WTC11 (cell line): ENCODE measurements around the gene OVCA2. TPM values are rescaled to one million over a fixed set of nuclear protein-coding genes. Genes with fewer than 3 reads are reported as not detected.

Experiments used
- ATAC-seq: fragments of 200-7000 bp; cut with Tn5 transposase; 2 replicates; pipeline ENCODE4 v1.10.0; 2021; ENCODE audit warnings: mild to moderate bottlenecking, moderate library complexity
- CTCF ChIA-PET: fragments of 300-600 bp; sonication (Branson Sonifier 250); formaldehyde crosslinking; loops from one replicate; lab custom pipeline; 2021; ENCODE audit warnings: antibody characterized with exemption; lab: Charles Lee
- POLR2A ChIA-PET: fragments of 350-600 bp; sonication (Branson Sonifier 250); formaldehyde crosslinking; loops from one replicate; lab custom pipeline; 2021; ENCODE audit warnings: antibody characterized with exemption; lab: Charles Lee
- DNase-seq: peaks from one replicate; pipeline ENCODE4 v3.0.0; 2021; ENCODE audit warnings: low spot score
- H3K27ac Mint-ChIP-seq: 2 replicates; pipeline ENCODE4 v1.8.0; 2021; ENCODE audit warnings: mixed read lengths
- H3K27me3 Mint-ChIP-seq: 2 replicates; pipeline ENCODE4 v1.8.0; 2021; ENCODE audit warnings: low read depth, mild to moderate bottlenecking, moderate library complexity, mixed read lengths
- H3K36me3 Mint-ChIP-seq: 2 replicates; pipeline ENCODE4 v1.8.0; 2021; ENCODE audit warnings: mixed read lengths
- H3K4me1 Mint-ChIP-seq: 2 replicates; pipeline ENCODE4 v1.8.0; 2022; ENCODE audit warnings: mixed read lengths
- H3K4me3 Mint-ChIP-seq: 2 replicates; pipeline ENCODE4 v1.8.0; 2021; ENCODE audit warnings: mild to moderate bottlenecking, moderate library complexity, mixed read lengths
- H3K9me3 Mint-ChIP-seq: 2 replicates; pipeline ENCODE4 v1.8.0; 2021; ENCODE audit warnings: mixed read lengths
- FOXP1 ChIP-seq: sonication (generic); formaldehyde crosslinking; IDR thresholded peaks from 2 replicates; pipeline ENCODE4 v1.8.0; 2022; ENCODE audit warnings: missing genetic modification reagents, mild to moderate bottlenecking, moderate library complexity, borderline replicate concordance
- GRHL2 ChIP-seq: fragments of 250-450 bp; sonication (Bioruptor Pico); IDR thresholded peaks from 2 replicates; pipeline ENCODE4 v1.8.0; 2022; ENCODE audit warnings: mild to moderate bottlenecking, moderate library complexity; ENCODE audit not compliant: insufficient replicate concordance, severe bottlenecking
- IRF2 ChIP-seq: sonication (generic); formaldehyde crosslinking; IDR thresholded peaks from 2 replicates; pipeline ENCODE4 v1.8.0; 2022; ENCODE audit warnings: low read depth, missing genetic modification reagents, borderline replicate concordance
- JAZF1 ChIP-seq: fragments of 250-450 bp; sonication (Bioruptor Pico); IDR thresholded peaks from 2 replicates; pipeline ENCODE4 v1.9.0; 2021; ENCODE audit warnings: moderate library complexity, mild to moderate bottlenecking, inconsistent platforms
- NFATC4 ChIP-seq: fragments of 250-450 bp; sonication (Bioruptor Pico); IDR thresholded peaks from 2 replicates; pipeline ENCODE4 v1.9.0; 2021; ENCODE audit warnings: mild to moderate bottlenecking
- NFYB ChIP-seq: sonication (generic); formaldehyde crosslinking; conservative IDR thresholded peaks from 2 replicates; pipeline ENCODE4 v1.8.0; 2022; ENCODE audit warnings: low read depth, missing genetic modification reagents
- NR3C1 ChIP-seq: sonication (generic); formaldehyde crosslinking; conservative IDR thresholded peaks from 2 replicates; pipeline ENCODE4 v1.8.1; 2023; ENCODE audit warnings: low read depth, mild to moderate bottlenecking, missing genetic modification reagents
- SMAD3 ChIP-seq: sonication (generic); formaldehyde crosslinking; IDR thresholded peaks from 2 replicates; pipeline ENCODE4 v1.8.0; 2022; ENCODE audit warnings: missing genetic modification reagents, mild to moderate bottlenecking, borderline replicate concordance
- SMAD4 ChIP-seq: sonication (generic); formaldehyde crosslinking; IDR thresholded peaks from 2 replicates; pipeline ENCODE4 v1.8.0; 2022; ENCODE audit warnings: mild to moderate bottlenecking, missing genetic modification reagents
- TCF7 ChIP-seq: sonication (generic); formaldehyde crosslinking; IDR thresholded peaks from 2 replicates; pipeline ENCODE4 v1.8.0; 2022; ENCODE audit warnings: mild to moderate bottlenecking, low read depth, missing genetic modification reagents, moderate library complexity
- TP53 ChIP-seq: sonication (generic); formaldehyde crosslinking; IDR thresholded peaks from 2 replicates; pipeline ENCODE4 v1.8.1; 2023; ENCODE audit warnings: mild to moderate bottlenecking, missing genetic modification reagents
- ZNF232 ChIP-seq: sonication (generic); formaldehyde crosslinking; IDR thresholded peaks from 2 replicates; pipeline ENCODE4 v1.8.0; 2022; ENCODE audit warnings: mild to moderate bottlenecking, missing genetic modification reagents
- ZNF423 ChIP-seq: fragments of 250-450 bp; sonication (Bioruptor Pico); IDR thresholded peaks from 2 replicates; pipeline ENCODE4 v2.1.2; 2022; ENCODE audit warnings: mild to moderate bottlenecking, moderate library complexity
- total RNA-seq: library from RNA; stranded (reverse); gene quantifications from 3 replicates; pipeline ENCODE4 v1.2.3, GENCODE V29; 2021
- TF ChIP-seq, protein P1 (sequence below): sonication (generic); formaldehyde crosslinking; IDR thresholded peaks from 2 replicates; pipeline ENCODE4 v1.8.0; 2023; ENCODE audit warnings: missing genetic modification reagents, mild to moderate bottlenecking, borderline replicate concordance
- TF ChIP-seq, protein P2 (sequence below): sonication (generic); formaldehyde crosslinking; IDR thresholded peaks from 2 replicates; pipeline ENCODE4 v1.8.0; 2022; ENCODE audit warnings: mild to moderate bottlenecking, missing genetic modification reagents
- TF ChIP-seq, protein P3 (sequence below): sonication (generic); formaldehyde crosslinking; IDR thresholded peaks from 2 replicates; pipeline ENCODE4 v1.8.0; 2022; ENCODE audit warnings: mild to moderate bottlenecking, missing genetic modification reagents
- TF ChIP-seq, protein P4 (sequence below): fragments of 250-450 bp; sonication (Bioruptor Pico); IDR thresholded peaks from 2 replicates; pipeline ENCODE4 v2.1.2; 2022; ENCODE audit warnings: mild to moderate bottlenecking, moderate library complexity

The OVCA2 gene
- total RNA-seq, 1 experiment from 2014 or later, result 23.5 TPM

GRCh38 chr17:2062571-2063183, 20.9 kb downstream of the OVCA2 start:
- Mint-ChIP-seq H3K4me1 (peaks cover 36% of the 10 kb centered on the region), H3K27ac (peak overlapping the region; percentile 37; the same call in 1 of the 2 replicates), H3K27me3 (peaks cover 35% of the 10 kb centered on the region), H3K36me3 (peaks cover 3% of the 10 kb centered on the region), H3K4me3 (no peak overlapping the region; the same call in 1 of the 2 replicates), H3K9me3 (no peaks in the 10 kb centered on the region)
- ATAC-seq (peak; percentile 1; the same call in 1 of the 2 replicates), DNase-seq (no peak)
- ChIA-PET CTCF (interaction anchor here (1.1 to 11.0 kb wide), 2 partner anchors 6 to 182 kb away, joined by 4 to 96 read pairs; partner anchors contain the start of gene HIC1), POLR2A (no interaction called here)
- no peak for TF ChIP-seq NR3C1
- no peak for TF ChIP-seq GRHL2 (CRISPR knock-in tag)
- TF ChIP-seq FOXP1 (CRISPR knock-in tag), result no peak; the same call in 1 of the 2 replicates
- TF ChIP-seq ZNF232 (CRISPR knock-in tag), result no peak
- TF ChIP-seq, protein P1, sequence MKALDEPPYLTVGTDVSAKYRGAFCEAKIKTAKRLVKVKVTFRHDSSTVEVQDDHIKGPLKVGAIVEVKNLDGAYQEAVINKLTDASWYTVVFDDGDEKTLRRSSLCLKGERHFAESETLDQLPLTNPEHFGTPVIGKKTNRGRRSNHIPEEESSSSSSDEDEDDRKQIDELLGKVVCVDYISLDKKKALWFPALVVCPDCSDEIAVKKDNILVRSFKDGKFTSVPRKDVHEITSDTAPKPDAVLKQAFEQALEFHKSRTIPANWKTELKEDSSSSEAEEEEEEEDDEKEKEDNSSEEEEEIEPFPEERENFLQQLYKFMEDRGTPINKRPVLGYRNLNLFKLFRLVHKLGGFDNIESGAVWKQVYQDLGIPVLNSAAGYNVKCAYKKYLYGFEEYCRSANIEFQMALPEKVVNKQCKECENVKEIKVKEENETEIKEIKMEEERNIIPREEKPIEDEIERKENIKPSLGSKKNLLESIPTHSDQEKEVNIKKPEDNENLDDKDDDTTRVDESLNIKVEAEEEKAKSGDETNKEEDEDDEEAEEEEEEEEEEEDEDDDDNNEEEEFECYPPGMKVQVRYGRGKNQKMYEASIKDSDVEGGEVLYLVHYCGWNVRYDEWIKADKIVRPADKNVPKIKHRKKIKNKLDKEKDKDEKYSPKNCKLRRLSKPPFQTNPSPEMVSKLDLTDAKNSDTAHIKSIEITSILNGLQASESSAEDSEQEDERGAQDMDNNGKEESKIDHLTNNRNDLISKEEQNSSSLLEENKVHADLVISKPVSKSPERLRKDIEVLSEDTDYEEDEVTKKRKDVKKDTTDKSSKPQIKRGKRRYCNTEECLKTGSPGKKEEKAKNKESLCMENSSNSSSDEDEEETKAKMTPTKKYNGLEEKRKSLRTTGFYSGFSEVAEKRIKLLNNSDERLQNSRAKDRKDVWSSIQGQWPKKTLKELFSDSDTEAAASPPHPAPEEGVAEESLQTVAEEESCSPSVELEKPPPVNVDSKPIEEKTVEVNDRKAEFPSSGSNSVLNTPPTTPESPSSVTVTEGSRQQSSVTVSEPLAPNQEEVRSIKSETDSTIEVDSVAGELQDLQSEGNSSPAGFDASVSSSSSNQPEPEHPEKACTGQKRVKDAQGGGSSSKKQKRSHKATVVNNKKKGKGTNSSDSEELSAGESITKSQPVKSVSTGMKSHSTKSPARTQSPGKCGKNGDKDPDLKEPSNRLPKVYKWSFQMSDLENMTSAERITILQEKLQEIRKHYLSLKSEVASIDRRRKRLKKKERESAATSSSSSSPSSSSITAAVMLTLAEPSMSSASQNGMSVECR (CRISPR knock-in tag), result no peak

DNA sequence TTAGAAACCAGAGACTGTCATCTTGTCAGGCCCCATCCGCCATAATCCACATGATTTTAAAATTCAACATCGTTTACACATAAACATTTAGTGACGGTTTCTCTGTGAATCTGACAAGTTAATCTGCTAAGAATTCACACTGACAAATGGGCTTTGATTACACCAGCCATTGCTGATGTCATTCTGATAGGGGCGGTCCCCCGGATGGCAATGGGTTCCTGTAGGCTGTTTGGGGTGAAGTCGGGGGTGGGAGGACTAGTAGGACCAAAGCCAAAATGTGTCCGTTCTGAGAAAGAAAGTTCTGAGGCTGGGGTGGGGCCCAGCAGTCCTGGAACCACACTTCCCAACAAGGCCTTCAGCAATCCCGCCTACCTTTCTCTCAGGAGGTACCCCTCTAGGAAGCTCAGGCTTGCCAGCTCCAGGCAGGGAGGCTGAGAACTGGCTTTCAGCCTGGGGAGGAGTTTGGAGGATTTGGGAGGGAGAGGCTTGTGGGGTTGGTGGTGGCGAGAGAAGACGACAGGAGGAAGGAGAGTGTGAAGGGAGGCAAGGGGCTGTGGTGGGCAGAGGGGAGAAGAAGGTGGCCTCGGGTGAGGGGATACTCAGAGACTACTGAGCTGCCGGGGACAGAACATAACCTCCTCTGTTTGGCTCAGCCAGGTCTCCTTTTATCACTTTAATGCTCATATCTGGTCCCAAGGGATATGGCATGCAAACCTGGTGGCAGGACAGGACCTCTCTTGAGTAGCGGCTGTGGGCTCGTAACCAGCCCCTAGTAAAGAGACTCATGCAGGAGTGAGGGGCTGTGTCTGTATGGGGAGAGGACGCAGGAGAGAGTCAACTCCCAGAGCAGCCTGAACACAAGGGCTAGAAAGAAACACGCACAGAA, 21.7 kb downstream of the OVCA2 start:
- Mint-ChIP-seq H3K4me3 (no peak overlapping the region), H3K36me3 (peaks cover 3% of the 10 kb centered on the region), H3K9me3 (no peaks in the 10 kb centered on the region), H3K4me1 (peaks cover 36% of the 10 kb centered on the region), H3K27me3 (peaks cover 27% of the 10 kb centered on the region), H3K27ac (0 out of 2 replicates have a peak overlapping the region, but pooled peaks have one; percentile 53)
- DNase-seq (no peak), ATAC-seq (no peak)
- ChIA-PET CTCF (interaction anchor here (1.1 to 11.0 kb wide), 6 partner anchors 7 to 181 kb away, joined by 3 to 96 read pairs (median 6); partner anchors contain the start of gene HIC1), POLR2A (interaction anchor here (0.5 kb wide), 1 partner anchor 1260 kb away, joined by 3 read pairs; no protein-coding TSS in a partner anchor)
- no peak for TF ChIP-seq TP53 (CRISPR knock-in tag)
- no peak for TF ChIP-seq SMAD3
- TF ChIP-seq NFATC4, result no peak
- no peak for TF ChIP-seq IRF2 (CRISPR knock-in tag)
- TF ChIP-seq, protein P2, sequence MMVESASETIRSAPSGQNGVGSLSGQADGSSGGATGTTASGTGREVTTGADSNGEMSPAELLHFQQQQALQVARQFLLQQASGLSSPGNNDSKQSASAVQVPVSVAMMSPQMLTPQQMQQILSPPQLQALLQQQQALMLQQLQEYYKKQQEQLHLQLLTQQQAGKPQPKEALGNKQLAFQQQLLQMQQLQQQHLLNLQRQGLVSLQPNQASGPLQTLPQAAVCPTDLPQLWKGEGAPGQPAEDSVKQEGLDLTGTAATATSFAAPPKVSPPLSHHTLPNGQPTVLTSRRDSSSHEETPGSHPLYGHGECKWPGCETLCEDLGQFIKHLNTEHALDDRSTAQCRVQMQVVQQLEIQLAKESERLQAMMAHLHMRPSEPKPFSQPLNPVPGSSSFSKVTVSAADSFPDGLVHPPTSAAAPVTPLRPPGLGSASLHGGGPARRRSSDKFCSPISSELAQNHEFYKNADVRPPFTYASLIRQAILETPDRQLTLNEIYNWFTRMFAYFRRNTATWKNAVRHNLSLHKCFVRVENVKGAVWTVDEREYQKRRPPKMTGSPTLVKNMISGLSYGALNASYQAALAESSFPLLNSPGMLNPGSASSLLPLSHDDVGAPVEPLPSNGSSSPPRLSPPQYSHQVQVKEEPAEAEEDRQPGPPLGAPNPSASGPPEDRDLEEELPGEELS, result no peak
- no peak for TF ChIP-seq JAZF1 (CRISPR knock-in tag)
- TF ChIP-seq, protein P3, sequence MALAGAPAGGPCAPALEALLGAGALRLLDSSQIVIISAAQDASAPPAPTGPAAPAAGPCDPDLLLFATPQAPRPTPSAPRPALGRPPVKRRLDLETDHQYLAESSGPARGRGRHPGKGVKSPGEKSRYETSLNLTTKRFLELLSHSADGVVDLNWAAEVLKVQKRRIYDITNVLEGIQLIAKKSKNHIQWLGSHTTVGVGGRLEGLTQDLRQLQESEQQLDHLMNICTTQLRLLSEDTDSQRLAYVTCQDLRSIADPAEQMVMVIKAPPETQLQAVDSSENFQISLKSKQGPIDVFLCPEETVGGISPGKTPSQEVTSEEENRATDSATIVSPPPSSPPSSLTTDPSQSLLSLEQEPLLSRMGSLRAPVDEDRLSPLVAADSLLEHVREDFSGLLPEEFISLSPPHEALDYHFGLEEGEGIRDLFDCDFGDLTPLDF (CRISPR knock-in tag), result no peak
- TF ChIP-seq, protein P1 (CRISPR knock-in tag), result no peak
- TF ChIP-seq SMAD4 (CRISPR knock-in tag), result no peak
- no peak for TF ChIP-seq TCF7 (CRISPR knock-in tag)
- TF ChIP-seq, protein P4, sequence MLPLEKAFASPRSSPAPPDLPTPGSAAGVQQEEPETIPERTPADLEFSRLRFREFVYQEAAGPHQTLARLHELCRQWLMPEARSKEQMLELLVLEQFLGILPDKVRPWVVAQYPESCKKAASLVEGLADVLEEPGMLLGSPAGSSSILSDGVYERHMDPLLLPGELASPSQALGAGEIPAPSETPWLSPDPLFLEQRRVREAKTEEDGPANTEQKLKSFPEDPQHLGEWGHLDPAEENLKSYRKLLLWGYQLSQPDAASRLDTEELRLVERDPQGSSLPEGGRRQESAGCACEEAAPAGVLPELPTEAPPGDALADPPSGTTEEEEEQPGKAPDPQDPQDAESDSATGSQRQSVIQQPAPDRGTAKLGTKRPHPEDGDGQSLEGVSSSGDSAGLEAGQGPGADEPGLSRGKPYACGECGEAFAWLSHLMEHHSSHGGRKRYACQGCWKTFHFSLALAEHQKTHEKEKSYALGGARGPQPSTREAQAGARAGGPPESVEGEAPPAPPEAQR, result no peak
- TF ChIP-seq NFYB (CRISPR knock-in tag), result no peak
- TF ChIP-seq ZNF423, result no peak
